HG03354 (cell line): Measurements from ENCODE around the gene KISS1.
"Not testable (repeated sequence)": the region's sequence is repeated elsewhere in the genome, so short reads cannot be mapped to it uniquely, and the experiment has no call there.

Experiments
- ATAC-seq: cut with Tn5 transposase; IDR thresholded peaks from one replicate; pipeline ENCODE4 v1.9.1; 2021; ENCODE audit warnings: mild to moderate bottlenecking; ENCODE audit not compliant: unreplicated experiment, poor library complexity, severe bottlenecking

Gene KISS1, protein sequence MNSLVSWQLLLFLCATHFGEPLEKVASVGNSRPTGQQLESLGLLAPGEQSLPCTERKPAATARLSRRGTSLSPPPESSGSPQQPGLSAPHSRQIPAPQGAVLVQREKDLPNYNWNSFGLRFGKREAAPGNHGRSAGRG

DNA sequence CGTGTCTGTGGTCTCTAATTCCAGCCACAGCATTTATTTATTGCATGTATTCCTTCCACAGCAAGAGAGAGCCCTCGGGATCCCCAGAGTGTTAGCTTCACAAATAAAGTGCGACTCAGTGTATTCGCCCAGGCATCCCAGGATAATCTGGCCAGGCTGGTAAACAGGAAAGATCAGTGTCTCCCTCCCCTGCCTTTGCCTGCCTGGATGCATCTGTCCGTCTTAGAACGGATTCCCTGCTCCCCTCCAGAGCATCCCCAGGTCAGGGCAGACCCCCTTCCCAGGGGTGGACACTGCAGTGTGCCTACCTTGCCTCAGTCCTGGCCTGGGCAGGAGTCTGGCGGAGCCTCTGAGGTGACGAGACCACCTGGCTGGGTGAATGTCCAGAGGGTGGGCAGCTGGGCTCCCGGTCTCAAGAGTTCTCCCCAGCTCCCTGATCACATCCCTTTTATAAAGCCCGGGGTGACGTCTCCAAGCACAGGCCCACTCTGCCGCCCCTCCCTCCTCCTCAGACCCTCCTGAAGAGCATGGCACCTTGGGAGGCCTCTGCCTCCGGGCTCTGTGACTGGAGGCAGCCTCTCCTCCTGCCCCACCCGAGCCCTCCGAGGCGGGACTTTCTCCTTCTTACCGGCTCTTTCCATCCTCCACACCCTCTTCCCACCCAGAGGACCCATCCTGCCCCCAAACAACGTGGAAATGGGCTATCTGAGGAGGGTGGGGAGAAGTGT lies at the start of gene KISS1:
Gene KISS1 (minus strand): TSS at position 424 of the 728 bp plus-strand sequence. CDS start 3,615 bp downstream, outside the sequence.
- no peak for ATAC-seq

DNA sequence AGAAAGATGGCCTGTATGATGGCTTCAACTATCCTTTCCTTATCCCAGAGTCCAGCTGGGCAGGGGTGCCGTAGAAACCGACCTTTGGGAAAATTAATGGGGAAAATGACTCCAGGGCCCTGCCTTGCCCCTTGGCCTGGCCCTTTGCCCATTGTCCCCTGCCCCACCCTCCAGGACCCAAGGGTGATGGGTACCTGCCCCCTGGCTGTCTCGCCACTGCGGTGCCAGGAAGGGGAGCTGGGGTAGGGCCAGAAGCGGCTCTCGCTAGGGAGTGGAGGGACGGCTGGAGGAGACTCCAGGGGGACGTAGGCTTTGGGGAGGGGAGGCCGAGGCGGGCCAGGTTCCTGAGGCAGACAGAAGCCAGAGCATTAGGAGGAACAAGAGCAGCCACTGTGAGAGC lies 46.6 kb upstream of the KISS1 start:
- ATAC-seq = no peak

DNA sequence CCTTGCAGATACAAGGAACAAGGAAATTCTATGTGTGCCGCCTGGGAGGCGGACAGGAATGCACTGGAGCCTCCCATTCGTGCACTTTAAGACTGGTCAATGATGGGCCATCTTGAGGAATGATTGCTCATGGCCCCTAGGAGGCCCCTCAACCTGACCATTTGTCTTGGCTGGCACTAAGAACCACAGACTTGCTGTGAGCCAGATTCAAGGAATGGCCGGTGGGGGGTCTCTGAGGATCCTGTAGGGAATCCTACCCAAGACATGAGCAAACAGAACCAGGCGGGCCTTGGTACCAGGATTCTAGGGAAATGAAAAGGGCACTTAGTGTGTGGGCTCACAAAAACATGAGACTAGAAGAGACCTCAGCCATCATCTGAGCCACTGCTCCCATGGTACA lies 45.6 kb upstream of the KISS1 start:
- ATAC-seq = no peak

DNA sequence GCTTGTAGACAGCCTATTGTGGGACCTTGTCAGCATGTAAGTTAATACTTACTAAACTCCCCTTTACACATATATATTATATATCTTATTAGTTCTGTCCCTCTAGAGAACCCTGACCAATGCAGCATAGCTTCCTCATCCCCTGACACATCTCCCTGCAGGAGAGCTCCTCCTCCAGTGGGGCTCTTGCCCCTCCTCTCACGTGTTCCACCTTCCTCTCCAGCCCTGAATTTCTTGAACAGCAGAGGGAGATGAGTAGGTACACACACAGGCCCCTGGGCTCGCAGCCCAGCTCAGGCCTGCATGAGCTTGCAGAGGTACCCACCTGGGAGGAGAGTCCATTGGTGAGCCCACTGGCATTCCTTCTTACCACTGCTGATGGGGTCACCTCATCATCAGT lies 44.8 kb upstream of the KISS1 start:
- ATAC-seq = no peak

DNA sequence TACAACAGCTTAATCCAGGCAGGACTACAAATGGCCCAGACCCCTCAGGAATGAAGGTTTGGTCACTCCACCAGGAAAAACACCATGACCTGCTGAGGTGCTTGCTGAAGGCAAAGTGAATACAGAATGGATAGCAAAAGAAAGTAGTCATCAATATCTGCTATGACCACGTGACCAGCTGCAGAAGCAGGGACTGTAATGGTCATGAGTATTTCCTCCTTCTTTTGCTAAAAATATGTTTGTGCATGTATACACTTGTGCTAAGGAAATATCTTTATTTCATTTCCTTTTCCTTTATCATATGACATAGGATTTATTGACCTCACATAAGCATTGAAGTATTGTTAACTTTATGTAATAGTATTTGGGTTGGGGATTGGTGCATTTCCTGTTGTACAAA lies 43.9 kb upstream of the KISS1 start:
- ATAC-seq = no peak

DNA sequence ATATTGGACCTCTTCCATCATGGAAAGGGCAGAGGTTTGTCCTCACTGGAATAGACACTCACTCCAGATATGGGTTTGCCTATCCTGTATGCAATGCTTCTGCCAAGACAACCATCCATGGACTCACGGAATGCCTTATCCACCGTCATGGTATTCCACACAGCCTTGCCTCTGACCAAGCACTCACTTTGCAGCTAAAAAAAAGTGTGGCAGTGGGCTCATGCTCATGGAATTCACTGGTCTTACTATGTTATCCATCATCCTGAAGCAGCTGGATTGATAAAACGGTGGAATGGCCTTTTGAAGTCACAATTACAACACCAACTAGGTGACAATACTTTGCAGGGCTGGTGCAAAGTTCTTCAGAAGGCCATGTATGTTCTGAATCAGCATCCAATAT lies 43.1 kb upstream of the KISS1 start:
- not testable (repeated sequence) for ATAC-seq

DNA sequence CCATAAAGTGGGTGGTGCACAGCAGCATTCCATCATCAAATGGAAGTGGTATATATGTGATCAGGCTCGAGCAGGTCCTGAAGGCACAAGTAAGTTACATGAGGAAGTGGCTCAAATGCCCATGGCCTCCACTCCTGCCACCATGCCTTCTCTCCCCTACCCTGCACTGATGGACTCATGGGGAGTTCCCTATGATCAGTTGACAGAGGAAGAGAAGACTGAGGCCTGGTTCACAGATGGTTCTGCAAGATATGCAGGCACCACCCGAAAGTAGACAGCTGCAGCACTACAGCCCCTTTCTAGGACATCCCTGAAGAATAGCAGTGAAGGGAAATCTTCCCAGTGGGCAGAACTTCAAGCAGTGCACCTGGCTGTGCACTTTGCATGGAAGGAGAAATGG lies 42.2 kb upstream of the KISS1 start:
- not testable (repeated sequence) for ATAC-seq

DNA sequence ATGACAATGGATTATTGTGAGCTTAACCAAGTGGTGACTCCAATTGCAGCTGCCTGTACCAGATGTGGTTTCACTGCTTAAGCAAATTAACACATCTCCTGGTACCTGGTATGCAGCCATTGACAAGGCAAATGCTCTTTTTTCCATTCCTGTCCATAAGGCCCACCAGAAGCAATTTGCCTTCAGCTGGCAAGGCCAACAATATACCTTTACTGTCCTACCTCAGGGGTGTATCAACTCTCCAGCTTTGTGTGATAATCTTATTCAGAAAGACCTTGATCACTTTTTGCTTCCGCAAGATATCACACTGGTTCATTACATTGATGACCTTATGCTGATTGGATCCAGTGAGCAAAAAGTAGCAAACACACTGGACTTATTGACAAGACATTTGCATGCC lies 41.2 kb upstream of the KISS1 start:
- not testable (repeated sequence) for ATAC-seq

DNA sequence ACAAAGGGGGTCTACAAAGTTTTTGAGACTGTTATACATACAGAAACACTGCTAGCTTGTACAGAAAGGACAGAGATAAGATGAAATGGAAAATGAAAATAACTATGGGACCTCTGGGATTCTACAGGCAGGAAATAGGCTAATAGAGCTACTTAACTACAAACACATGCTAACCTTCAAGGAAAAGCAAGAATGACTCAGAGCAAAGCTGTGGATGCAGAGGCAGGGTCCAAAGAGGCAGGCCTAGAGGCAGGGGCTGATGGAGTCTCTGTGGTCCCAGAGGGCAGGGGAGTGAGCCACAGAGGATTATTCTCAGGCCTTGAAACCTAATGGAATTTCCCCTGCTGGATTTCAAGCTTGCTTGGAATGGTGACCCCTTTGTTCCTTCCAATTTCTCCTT lies 36.2 kb upstream of the KISS1 start:
- no peak for ATAC-seq

DNA sequence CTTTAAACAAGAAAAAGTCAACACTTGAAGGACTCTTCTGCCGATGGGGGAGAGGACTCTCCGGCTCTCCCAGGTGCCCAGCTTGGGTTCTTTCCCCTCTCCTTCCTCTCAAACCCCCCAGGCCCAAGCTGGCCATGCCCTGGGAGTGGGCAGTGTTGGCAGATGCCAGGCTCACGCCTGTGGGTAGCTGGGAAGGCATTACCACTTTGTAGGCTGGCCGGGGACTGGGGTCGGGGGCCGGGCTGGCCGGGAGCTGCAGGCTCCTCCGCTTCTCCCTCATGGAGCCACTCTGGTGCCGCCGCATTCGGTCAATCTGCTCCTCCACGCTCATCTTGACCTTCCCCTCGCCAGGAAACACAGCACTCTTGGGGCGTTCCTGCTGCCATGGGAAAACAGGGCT lies 33.9 kb upstream of the KISS1 start:
- ATAC-seq = no peak

DNA sequence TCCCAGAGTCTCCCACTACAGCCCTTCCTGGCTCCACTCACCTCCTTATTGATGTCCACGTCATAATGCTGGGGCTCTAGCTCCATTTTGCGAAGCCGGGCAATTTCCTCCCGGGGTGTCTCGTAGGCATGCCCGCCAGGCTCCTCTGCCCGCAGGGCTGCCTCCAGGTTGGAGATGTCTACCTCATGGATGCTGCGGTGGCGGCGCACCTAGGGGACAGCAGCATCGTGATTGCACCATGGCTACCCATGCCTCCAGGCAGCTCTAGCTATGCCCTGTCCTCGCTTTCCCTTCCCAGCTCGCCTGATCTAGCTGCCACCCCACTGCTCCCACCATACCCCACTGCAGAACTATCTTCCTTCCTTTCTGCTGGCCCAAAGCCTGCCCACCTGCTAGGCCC lies 32.6 kb upstream of the KISS1 start:
- ATAC-seq = no peak

DNA sequence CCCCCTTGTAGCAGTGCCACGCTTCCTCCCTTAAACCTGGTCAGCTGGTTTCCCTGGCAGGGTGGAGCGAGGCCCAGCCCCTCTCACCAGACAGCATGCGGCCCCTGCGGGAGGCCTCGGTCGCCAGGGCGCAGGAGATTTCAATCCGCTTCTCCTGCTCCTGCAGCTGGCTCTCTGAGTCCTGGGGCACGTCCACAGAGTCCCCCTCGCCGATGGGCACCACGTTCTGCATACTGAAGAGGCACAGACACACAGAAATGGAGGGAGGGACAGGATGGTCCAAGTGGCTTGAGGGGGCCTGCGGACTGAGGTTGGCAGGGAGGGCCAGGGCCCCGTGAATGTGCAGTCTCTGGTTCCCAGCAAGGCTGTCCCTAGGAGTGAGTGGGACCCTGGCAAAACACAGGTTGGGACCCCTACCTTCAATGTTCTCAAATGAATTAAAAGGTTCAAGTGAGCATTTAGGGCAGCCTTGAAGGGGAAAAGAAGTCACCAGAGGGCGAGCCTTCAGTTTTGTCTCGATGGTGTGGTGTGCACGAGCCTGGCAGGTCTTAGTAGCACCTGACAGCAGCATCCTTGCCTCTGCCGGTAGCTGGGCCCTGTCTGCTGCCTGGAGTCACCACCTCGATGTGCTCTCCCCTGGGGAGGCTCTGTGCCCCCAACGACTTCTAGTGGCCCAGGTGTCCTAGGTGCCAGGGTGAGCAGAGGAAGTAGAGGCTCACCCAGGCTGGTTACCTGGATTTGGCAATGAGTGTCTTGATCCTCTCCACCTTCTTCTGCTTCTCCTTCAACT lies 31.9 kb upstream of the KISS1 start:
- ATAC-seq = no peak

DNA sequence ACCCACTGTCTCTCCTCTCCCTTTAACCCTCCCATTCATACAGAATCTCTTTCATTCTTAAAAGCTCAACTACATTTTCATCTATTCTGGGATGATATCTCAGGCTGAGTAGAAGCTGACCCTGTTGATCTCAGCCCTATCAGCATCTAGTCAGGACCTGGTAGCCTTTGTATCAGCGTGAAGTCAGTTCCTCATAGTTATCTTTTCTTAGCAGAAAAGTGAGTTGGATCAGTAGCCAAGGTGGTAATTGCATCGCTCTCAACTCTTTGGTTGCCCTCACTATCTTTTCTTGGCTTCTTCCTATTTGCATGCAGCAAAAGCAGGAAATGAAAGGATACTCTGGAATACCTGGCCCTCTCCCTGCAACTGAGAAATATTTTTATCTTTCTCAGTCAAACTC lies 31.1 kb upstream of the KISS1 start:
- no peak for ATAC-seq

DNA sequence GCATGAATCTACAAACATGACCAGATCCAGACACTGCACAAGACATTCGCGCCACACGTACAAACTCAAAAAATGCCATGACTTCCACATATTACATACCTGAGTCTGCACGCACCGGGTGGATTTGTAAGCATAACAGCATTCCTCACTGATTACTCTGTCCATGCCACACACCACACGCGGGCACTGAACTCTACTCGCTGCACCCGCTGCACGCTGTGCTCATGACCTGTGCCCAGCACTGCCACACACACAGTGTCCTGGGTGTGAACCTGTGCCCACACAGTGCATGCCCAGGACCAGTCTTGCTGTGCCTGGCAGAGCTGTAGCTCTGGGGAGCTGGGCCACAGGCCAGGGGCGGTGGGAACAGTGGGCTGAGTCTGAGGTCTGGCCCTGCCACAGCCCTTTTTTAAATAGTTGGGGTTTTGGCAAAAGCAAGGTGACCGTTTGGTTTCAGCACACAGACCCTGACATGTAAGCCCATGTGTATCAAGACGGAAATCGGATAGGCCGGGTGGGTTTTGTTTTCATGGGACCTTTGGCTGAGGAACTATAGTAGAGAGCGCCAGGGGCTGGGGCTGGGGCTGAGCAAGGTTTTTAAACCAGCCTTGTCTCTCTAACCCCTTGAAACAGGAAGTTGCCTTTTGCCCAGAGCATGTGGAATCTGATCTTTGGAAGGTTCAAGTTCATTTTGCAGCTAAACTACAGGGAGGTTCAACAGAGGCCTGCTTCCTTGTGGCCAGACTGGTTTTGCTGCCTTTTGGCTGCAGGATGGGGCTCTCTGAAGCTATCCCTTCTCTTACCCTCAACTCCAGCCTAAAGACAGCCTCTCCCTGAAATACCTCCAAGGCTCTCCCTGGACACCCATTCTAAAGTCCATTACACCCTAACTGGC lies 29.8 kb upstream of the KISS1 start:
- ATAC-seq = no peak

DNA sequence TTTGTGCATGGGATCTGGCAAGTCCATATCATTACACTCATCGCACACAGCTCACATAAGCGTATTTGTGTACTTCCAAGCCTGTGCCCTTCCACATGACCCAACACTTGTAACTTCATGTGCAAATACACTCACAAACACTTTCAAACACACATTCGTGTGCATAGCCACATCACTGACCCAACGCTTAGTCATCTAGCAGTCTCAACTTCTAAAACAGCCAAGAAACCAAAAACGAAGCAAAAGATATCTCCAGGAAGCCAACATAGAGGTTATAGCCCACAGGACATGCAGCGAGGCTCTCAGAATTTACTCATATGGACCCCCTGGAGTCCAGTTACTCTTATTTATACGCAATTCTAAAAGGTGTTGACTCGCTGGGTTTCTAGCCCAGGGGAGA lies 28.4 kb upstream of the KISS1 start:
- ATAC-seq = no peak

DNA sequence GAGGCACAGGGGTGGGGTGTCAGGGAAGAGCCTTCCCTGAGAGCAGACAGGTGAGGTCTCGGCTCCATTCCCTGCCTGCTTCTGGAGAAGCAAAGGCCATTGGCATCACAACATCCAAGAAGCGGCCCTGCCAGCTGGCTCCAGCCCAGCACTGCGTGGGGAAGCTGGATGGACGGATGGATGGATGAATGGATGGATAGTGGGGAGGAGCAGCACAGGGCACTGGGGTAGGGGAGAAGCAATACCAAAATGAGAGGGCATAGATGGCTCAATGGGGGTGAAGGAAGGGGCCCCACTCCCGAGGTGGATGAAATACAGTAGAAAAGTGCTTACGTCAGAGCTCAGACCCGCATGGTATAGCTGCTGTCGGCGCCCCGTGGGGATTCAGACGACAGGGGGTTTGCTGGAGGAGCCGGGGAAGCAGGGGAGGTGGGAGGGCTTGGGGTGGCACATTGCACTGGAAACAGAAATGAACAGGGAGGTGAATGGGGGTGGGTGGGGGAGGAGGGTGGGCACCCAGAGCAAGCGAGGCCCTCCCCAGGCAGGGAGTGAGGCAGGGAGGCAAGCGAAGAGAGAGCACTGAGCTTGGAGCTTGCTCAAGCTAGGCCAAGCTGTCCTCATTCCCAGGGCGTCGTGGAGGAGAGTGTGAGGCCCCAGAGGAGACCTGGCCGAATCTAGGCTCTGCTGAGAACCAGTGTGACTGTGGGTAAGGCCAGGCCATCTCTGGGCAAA lies 27.0 kb upstream of the KISS1 start:
- ATAC-seq = no peak

DNA sequence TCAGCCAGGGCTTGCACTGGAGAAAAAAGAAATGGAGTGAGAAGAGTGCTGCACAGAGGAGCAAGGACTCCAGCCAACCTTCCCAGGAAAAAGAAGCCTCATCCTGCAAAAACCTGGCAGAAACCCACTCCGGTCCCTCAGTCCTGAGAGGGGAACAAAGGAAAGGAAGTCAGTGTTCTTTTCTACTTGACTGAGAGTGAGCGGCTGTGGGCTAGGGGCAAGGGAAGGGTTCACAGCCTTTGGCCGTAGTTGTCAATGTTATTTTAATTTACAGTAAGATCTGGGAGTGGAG lies 26.4 kb upstream of the KISS1 start:
- no peak for ATAC-seq

DNA sequence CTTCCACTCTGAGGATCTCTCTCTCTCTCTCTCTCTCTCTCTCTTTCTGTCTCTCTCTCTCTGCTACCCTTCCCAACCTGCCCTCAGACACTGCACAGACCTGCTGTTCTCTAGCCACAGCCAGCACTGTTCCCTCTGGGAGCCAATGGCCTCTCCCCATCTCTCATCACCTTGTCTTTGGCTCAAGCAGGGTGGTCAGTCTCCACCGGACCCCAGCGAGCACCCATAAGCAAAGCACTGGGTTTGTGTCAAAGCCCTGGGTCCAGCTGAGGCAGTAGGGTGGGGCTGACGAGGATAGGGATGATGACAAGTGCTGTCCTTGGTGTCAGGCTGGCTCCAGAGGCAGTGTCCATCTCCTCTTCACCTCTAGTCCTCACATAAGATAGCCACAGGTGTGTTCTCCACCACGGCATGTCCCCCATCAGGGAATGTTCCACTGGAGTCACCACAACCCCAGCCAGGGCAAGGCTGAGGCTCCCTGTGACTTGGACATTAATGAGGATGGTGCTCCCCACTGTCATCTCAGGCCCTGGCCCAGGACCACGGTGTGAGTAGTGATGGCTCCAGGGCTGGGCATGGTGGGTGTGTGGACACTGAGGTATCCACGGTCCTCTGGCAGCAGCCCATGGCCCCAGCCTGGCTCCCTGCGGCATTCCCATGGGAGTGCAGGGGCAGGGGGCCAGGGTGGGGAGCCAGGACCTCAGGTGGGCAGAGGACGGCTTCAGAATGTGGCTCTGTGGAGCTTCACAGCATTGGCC lies 25.9 kb upstream of the KISS1 start:
- no peak for ATAC-seq

DNA sequence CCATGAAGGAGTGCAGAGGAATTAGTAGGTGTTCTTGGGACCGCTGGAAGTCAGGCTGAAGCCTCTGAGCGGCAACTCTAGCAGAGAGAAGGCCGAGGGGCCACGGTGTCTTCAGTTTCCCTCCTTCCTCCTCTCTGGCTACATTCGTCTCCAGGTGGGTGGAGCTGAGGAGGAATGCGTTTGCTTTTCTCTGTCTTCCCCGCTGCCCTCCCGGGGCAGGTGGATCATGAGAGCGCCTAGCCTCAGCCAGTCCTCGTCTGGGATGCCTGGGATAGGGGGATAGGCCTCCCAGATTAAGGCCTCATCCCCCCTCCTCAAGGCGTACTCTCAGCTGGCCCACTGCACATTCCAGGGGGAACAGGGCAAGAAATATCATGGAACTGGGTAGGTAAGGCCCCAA lies 25.0 kb upstream of the KISS1 start:
- no peak for ATAC-seq
